DOHH2 (cell line): Measurements from ENCODE around the gene OSBPL10.

Experiments
- H3F3A ChIP-seq: fragments of 200-600 bp; sonication (generic), shearing (Covaris generic); 2 replicates; pipeline ENCODE4 v1.6.0; 2016; ENCODE audit warnings: antibody characterized with exemption, mild to moderate bottlenecking; ENCODE audit not compliant: control insufficient read depth, insufficient read depth
- H3K27ac ChIP-seq: fragments of 200-600 bp; sonication (generic); 2 replicates; pipeline ENCODE4 v1.5.1; 2014; ENCODE audit warnings: low read depth, mild to moderate bottlenecking, low read length, moderate library complexity
- H3K27me3 ChIP-seq: fragments of 200-600 bp; sonication (generic); 2 replicates; pipeline ENCODE4 v1.6.1; 2014; ENCODE audit warnings: mild to moderate bottlenecking, low read length, mixed read lengths; ENCODE audit not compliant: control insufficient read depth
- H3K36me3 ChIP-seq: fragments of 200-600 bp; sonication (generic); 2 replicates; pipeline ENCODE4 v1.6.1; 2014; ENCODE audit warnings: mild to moderate bottlenecking, low read length, moderate library complexity, mixed read lengths; ENCODE audit not compliant: control insufficient read depth
- H3K4me1 ChIP-seq: fragments of 200-600 bp; sonication (generic); 2 replicates; pipeline ENCODE4 v1.6.1; 2014; ENCODE audit warnings: mild to moderate bottlenecking, low read length, mixed read lengths; ENCODE audit not compliant: control insufficient read depth
- H3K4me2 ChIP-seq: fragments of 200-600 bp; sonication (generic); 2 replicates; pipeline ENCODE4 v1.6.0; 2014; ENCODE audit warnings: mild to moderate bottlenecking, low read length, moderate library complexity
- H3K4me3 ChIP-seq: fragments of 200-600 bp; sonication (generic); 2 replicates; pipeline ENCODE4 v1.5.1; 2014; ENCODE audit warnings: mild to moderate bottlenecking, low read length, mixed read lengths
- H3K79me2 ChIP-seq: fragments of 200-600 bp; sonication (generic); 2 replicates; pipeline ENCODE4 v1.6.1; 2014; ENCODE audit warnings: mild to moderate bottlenecking, low read length, mixed read lengths; ENCODE audit not compliant: control insufficient read depth
- H3K9me2 ChIP-seq: fragments of 200-600 bp; sonication (generic); replicated peaks from 2 replicates; pipeline ENCODE4 v1.6.1; 2014; ENCODE audit warnings: mild to moderate bottlenecking, low read length, mixed read lengths; ENCODE audit not compliant: control insufficient read depth
- H3K9me3 ChIP-seq: fragments of 200-600 bp; sonication (generic); 2 replicates; pipeline ENCODE4 v1.6.1; 2014; ENCODE audit warnings: antibody characterized with exemption, low read length, mixed read lengths; ENCODE audit not compliant: control insufficient read depth, insufficient read depth
- H4K20me1 ChIP-seq: fragments of 200-600 bp; sonication (generic); 2 replicates; pipeline ENCODE4 v1.6.0; 2014; ENCODE audit warnings: low read depth, mild to moderate bottlenecking, antibody characterized with exemption, low read length, moderate library complexity; ENCODE audit not compliant: control insufficient read depth, insufficient read depth
- CTCF ChIP-seq: fragments of 200-600 bp; sonication (generic); IDR thresholded peaks from one replicate; pipeline ENCODE4 v1.5.1; 2014; ENCODE audit warnings: antibody characterized with exemption, mild to moderate bottlenecking, low read depth, low read length; ENCODE audit not compliant: poor library complexity, severe bottlenecking
- EZH2phosphoT487 ChIP-seq: fragments of 200-600 bp; sonication (generic); IDR thresholded peaks from 2 replicates; pipeline ENCODE4 v1.6.1; 2017; ENCODE audit warnings: borderline replicate concordance, mild to moderate bottlenecking, antibody characterized with exemption, low read length, moderate library complexity, mixed read lengths

Gene OSBPL10

DNA sequence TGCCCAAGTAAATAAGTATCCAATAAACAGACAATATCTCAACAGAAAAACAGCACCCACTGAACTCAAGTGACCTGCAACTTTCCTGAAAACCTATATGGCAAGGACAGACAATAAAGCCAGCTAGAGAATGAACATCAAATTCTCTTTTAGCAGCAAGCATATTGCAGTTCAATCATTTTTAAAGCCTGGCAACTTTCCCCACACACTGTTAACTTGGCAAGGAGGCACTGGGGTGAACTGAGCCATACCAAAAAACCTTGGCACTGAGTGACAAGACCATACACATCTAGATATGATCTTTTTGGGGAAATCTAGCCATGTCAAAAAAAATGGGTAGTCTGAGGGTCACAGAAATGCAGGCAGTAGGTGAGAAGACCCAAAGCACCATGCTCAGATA lies 273.8 kb downstream of the OSBPL10 start:
- Histone ChIP-seq H3K9me2 (no peaks in the 10 kb centered on the region), H4K20me1 (no peaks in the 10 kb centered on the region), H3K27ac (no peak overlapping the region), H3F3A (no peaks in the 10 kb centered on the region), H3K79me2 (peaks cover 14% of the 10 kb centered on the region), H3K4me2 (no peak overlapping the region), H3K27me3 (no peaks in the 10 kb centered on the region), H3K9me3 (no peaks in the 10 kb centered on the region), H3K4me3 (no peak overlapping the region), H3K36me3 (peaks cover 51% of the 10 kb centered on the region), H3K4me1 (peaks cover 25% of the 10 kb centered on the region)
- no peak for TF ChIP-seq EZH2phosphoT487
- no peak for TF ChIP-seq CTCF

DNA sequence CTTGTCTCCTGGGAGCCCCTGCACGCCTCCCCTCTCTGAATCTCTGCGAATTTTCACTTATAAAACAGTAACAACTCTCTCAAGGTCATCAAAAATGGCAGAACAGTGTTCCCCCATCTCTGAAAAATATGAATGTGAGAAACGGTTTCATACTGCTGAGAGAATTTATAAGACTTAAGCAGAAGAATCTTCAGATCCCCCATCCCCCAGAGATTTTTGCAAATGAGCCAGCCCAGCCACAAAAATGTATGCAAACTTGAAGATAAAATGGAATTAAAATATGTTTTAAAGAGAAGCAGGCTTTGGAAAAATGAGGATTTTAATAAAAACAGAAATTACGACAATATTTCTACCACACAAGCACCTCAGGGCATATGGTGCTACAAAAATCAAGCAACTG lies 275.3 kb downstream of the OSBPL10 start:
- peaks cover 9% of the 10 kb centered on the region for H3K4me1 ChIP-seq
- peaks cover 10% of the 10 kb centered on the region for H3K79me2 ChIP-seq
- no peak overlapping the region for H3K4me3 ChIP-seq
- no peaks in the 10 kb centered on the region for H3K9me3 ChIP-seq
- H4K20me1 ChIP-seq = no peaks in the 10 kb centered on the region
- peaks cover 53% of the 10 kb centered on the region for H3K36me3 ChIP-seq
- no peak for TF ChIP-seq CTCF
- TF ChIP-seq EZH2phosphoT487 = no peak
- no peaks in the 10 kb centered on the region for H3K27me3 ChIP-seq
- no peaks in the 10 kb centered on the region for H3F3A ChIP-seq
- no peak overlapping the region for H3K4me2 ChIP-seq
- H3K9me2 ChIP-seq = no peaks in the 10 kb centered on the region
- no peak overlapping the region for H3K27ac ChIP-seq

GRCh38 chr3:31704591-31705179 lies 276.4 kb downstream of the OSBPL10 start:
- Histone ChIP-seq H3K4me2 (no peak overlapping the region), H3K4me3 (no peak overlapping the region), H3K9me3 (no peaks in the 10 kb centered on the region), H3K27me3 (no peaks in the 10 kb centered on the region), H3K4me1 (no peaks in the 10 kb centered on the region), H3K79me2 (peaks cover 7% of the 10 kb centered on the region), H3K36me3 (peaks cover 47% of the 10 kb centered on the region), H3F3A (no peaks in the 10 kb centered on the region), H3K9me2 (no peaks in the 10 kb centered on the region), H3K27ac (no peak overlapping the region), H4K20me1 (no peaks in the 10 kb centered on the region)
- TF ChIP-seq EZH2phosphoT487 = no peak
- no peak for TF ChIP-seq CTCF
